MM.1S (cell line): ENCODE data around the gene ASIC2.

Experiments
- DNase-seq: peaks from one replicate; pipeline ENCODE4 v3.0.0-alpha.2; 2015
- H2AFZ ChIP-seq: fragments of 300-600 bp; sonication (generic); 2 replicates; pipeline ENCODE4 v1.6.0; 2016; ENCODE audit warnings: antibody characterized with exemption, low read length
- H3F3A ChIP-seq: fragments of 300-600 bp; sonication (generic); 2 replicates; pipeline ENCODE4 v1.6.1; 2016; ENCODE audit warnings: mild to moderate bottlenecking, antibody characterized with exemption, low read length, moderate library complexity, mixed read lengths; ENCODE audit not compliant: insufficient read depth
- H3K27ac ChIP-seq: fragments of 300-600 bp; sonication (generic); 2 replicates; pipeline ENCODE4 v1.5.1; 2016; ENCODE audit warnings: mild to moderate bottlenecking, low read length
- H3K27me3 ChIP-seq: fragments of 300-600 bp; sonication (generic); replicated peaks from 2 replicates; pipeline ENCODE4 v1.6.0; 2016; ENCODE audit warnings: low read length; ENCODE audit not compliant: insufficient read depth
- H3K36me3 ChIP-seq: fragments of 300-600 bp; sonication (generic); replicated peaks from 2 replicates; pipeline ENCODE4 v1.6.1; 2016; ENCODE audit warnings: mild to moderate bottlenecking, low read length, mixed read lengths; ENCODE audit not compliant: insufficient read depth
- H3K4me1 ChIP-seq: fragments of 300-600 bp; sonication (generic); 2 replicates; pipeline ENCODE4 v1.6.1; 2016; ENCODE audit warnings: low read length, mixed read lengths
- H3K4me2 ChIP-seq: fragments of 300-600 bp; sonication (generic); 2 replicates; pipeline ENCODE4 v1.6.0; 2016; ENCODE audit warnings: low read depth, low read length
- H3K4me3 ChIP-seq: fragments of 300-600 bp; sonication (generic); 2 replicates; pipeline ENCODE4 v1.5.1; 2016; ENCODE audit warnings: low read length, mixed read lengths
- H3K79me2 ChIP-seq: fragments of 300-600 bp; sonication (generic); 2 replicates; pipeline ENCODE4 v1.6.1; 2016; ENCODE audit warnings: mixed run types, low read length, mixed read lengths
- H3K9ac ChIP-seq: fragments of 300-600 bp; sonication (generic); 2 replicates; pipeline ENCODE4 v1.6.1; 2016; ENCODE audit warnings: low read length, mixed read lengths
- H3K9me2 ChIP-seq: fragments of 300-600 bp; sonication (generic); replicated peaks from 2 replicates; pipeline ENCODE4 v1.6.1; 2016; ENCODE audit warnings: mild to moderate bottlenecking, low read length, mixed read lengths; ENCODE audit not compliant: insufficient read depth
- H3K9me3 ChIP-seq: fragments of 300-600 bp; sonication (generic); replicated peaks from 2 replicates; pipeline ENCODE4 v1.6.1; 2016; ENCODE audit warnings: mild to moderate bottlenecking, low read length, mixed read lengths; ENCODE audit not compliant: insufficient read depth
- H4K20me1 ChIP-seq: fragments of 300-600 bp; sonication (generic); 2 replicates; pipeline ENCODE4 v1.6.1; 2016; ENCODE audit warnings: mild to moderate bottlenecking, low read length, moderate library complexity, mixed read lengths; ENCODE audit not compliant: insufficient read depth
- CTCF ChIP-seq: fragments of 300-600 bp; sonication (generic); IDR thresholded peaks from 2 replicates; pipeline ENCODE4 v1.5.1; 2016; ENCODE audit warnings: antibody characterized with exemption, low read length, mixed read lengths
- EZH2 ChIP-seq: fragments of 300-600 bp; sonication (generic); optimal IDR thresholded peaks from 2 replicates; pipeline ENCODE3; 2017; ENCODE audit warnings: low read depth, mild to moderate bottlenecking, antibody characterized with exemption, low read length, mixed read lengths
- EZH2phosphoT487 ChIP-seq: fragments of 300-600 bp; sonication (generic); IDR thresholded peaks from 2 replicates; pipeline ENCODE4 v1.6.1; 2018; ENCODE audit warnings: antibody characterized with exemption, low read length

The ASIC2 gene

GRCh38 chr17:33273271-33273670 lies 19.8 kb downstream of the ASIC2 start:
- H3K4me1 ChIP-seq = no peaks in the 10 kb centered on the region
- no peak for TF ChIP-seq CTCF
- no peak for TF ChIP-seq EZH2phosphoT487
- no peak for TF ChIP-seq EZH2
- H3K9me3 ChIP-seq = no peaks in the 10 kb centered on the region
- DNase-seq = no peak
- H3K4me2 ChIP-seq = no peak overlapping the region
- no peaks in the 10 kb centered on the region for H4K20me1 ChIP-seq
- no peaks in the 10 kb centered on the region for H3F3A ChIP-seq
- H3K9me2 ChIP-seq = no peaks in the 10 kb centered on the region
- H3K27me3 ChIP-seq = no peaks in the 10 kb centered on the region
- no peak overlapping the region for H3K4me3 ChIP-seq
- no peak overlapping the region for H3K9ac ChIP-seq
- no peaks in the 10 kb centered on the region for H3K79me2 ChIP-seq
- H3K27ac ChIP-seq = no peak overlapping the region
- H2AFZ ChIP-seq = no peak overlapping the region
- H3K36me3 ChIP-seq = no peaks in the 10 kb centered on the region

DNA sequence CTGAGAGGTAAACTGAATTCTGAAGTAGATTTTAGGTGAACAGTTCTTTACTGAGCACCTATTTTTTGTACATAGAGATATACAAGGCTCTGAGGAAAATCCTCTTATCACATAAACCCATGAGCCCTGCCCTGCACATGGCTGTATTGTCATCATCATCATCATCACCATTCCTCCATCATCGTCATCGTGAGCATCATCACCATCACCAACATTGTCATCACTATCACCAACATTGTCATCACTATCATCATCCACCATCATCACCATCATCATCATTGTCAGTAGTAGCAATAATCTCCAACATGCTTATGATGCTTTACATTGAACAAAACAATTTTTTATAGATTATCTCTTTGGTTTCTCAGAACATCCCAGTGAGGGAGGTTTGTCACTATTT lies 20.7 kb downstream of the ASIC2 start:
- Histone ChIP-seq H3K9me2 (no peaks in the 10 kb centered on the region), H2AFZ (no peak overlapping the region), H4K20me1 (no peaks in the 10 kb centered on the region), H3F3A (no peaks in the 10 kb centered on the region), H3K9me3 (no peaks in the 10 kb centered on the region), H3K4me3 (no peak overlapping the region), H3K36me3 (no peaks in the 10 kb centered on the region), H3K27ac (no peak overlapping the region), H3K4me2 (no peak overlapping the region), H3K27me3 (no peaks in the 10 kb centered on the region), H3K9ac (no peak overlapping the region), H3K4me1 (no peaks in the 10 kb centered on the region), H3K79me2 (no peaks in the 10 kb centered on the region)
- DNase-seq = no peak
- TF ChIP-seq CTCF (no peak), EZH2phosphoT487 (no peak), EZH2 (no peak)

- DNase-seq = no peak
- H3K27me3 ChIP-seq = no peaks in the 10 kb centered on the region
- H2AFZ ChIP-seq = no peak overlapping the region
- no peaks in the 10 kb centered on the region for H3K4me1 ChIP-seq
- no peaks in the 10 kb centered on the region for H4K20me1 ChIP-seq
- H3K4me2 ChIP-seq = no peak overlapping the region
- H3K79me2 ChIP-seq = no peaks in the 10 kb centered on the region
- no peak for TF ChIP-seq EZH2phosphoT487
- TF ChIP-seq EZH2 = no peak
- TF ChIP-seq CTCF = no peak
- H3K9me2 ChIP-seq = no peaks in the 10 kb centered on the region
- H3K9me3 ChIP-seq = no peaks in the 10 kb centered on the region
- H3K4me3 ChIP-seq = no peak overlapping the region
- no peaks in the 10 kb centered on the region for H3F3A ChIP-seq
- no peaks in the 10 kb centered on the region for H3K36me3 ChIP-seq
- H3K9ac ChIP-seq = no peak overlapping the region
- H3K27ac ChIP-seq = no peak overlapping the region
These were observed 23.6 kb downstream of the ASIC2 start for GRCh38 chr17:33269337-33270060.
